Osteoblast (primary cell): ENCODE results near the gene SMIM7. TPM values are rescaled to one million over a fixed set of nuclear protein-coding genes. Genes with fewer than 3 reads are reported as not detected.

ENCODE experiments used
- DNase-seq: peaks from one replicate; pipeline ENCODE4 v3.0.0; 2011; ENCODE audit warnings: low spot score, mixed read lengths; ENCODE audit not compliant: insufficient read length; ENCODE audit errors: missing footprints
- H2AFZ ChIP-seq: 2 replicates; pipeline ENCODE4 v1.6.0; 2011; ENCODE audit warnings: mild to moderate bottlenecking, low read length
- H3K27ac ChIP-seq: 2 replicates; pipeline ENCODE4 v1.5.1; 2011; ENCODE audit warnings: mild to moderate bottlenecking, low read depth, low read length, moderate library complexity
- H3K27me3 ChIP-seq: 2 replicates; pipeline ENCODE4 v1.6.0; 2012; ENCODE audit warnings: mild to moderate bottlenecking, control low read depth, inconsistent platforms, low read length, moderate library complexity; ENCODE audit not compliant: insufficient read depth
- H3K36me3 ChIP-seq: 2 replicates; pipeline ENCODE4 v1.5.1; 2011; ENCODE audit warnings: mild to moderate bottlenecking, low read length, control low read depth, moderate library complexity; ENCODE audit not compliant: insufficient read depth
- H3K4me1 ChIP-seq: 2 replicates; pipeline ENCODE4 v1.5.1; 2011; ENCODE audit warnings: mild to moderate bottlenecking, low read length, control low read depth, moderate library complexity; ENCODE audit not compliant: insufficient read depth
- H3K4me2 ChIP-seq: 2 replicates; pipeline ENCODE4 v1.6.0; 2011; ENCODE audit warnings: mild to moderate bottlenecking, low read length; ENCODE audit not compliant: insufficient read depth
- H3K4me3 ChIP-seq: fragments of 200-600 bp; sonication (generic); 3 replicates; pipeline ENCODE4 v1.5.1; 2012; ENCODE audit warnings: mild to moderate bottlenecking, low read length, inconsistent platforms; ENCODE audit not compliant: insufficient read depth
- H3K79me2 ChIP-seq: 2 replicates; pipeline ENCODE4 v1.6.0; 2012; ENCODE audit warnings: mild to moderate bottlenecking, low read length, control low read depth, inconsistent platforms; ENCODE audit not compliant: insufficient read depth
- H3K9me3 ChIP-seq: 2 replicates; pipeline ENCODE4 v1.5.1; 2011; ENCODE audit warnings: low read depth, low read length, control low read depth
- H4K20me1 ChIP-seq: 2 replicates; pipeline ENCODE4 v1.6.0; 2012; ENCODE audit warnings: mild to moderate bottlenecking, low read length, control low read depth; ENCODE audit not compliant: insufficient read depth
- total RNA-seq: library from RNA; depleted of rRNA; stranded (reverse); fragments of >200 nt; gene quantifications from 2 replicates; pipeline ENCODE4 v1.2.3, GENCODE V29; 2012
- TF ChIP-seq, protein P1 (sequence below): IDR thresholded peaks from 2 replicates; pipeline ENCODE4 v1.5.1; 2011; ENCODE audit warnings: mild to moderate bottlenecking, low read depth, low read length, moderate library complexity; ENCODE audit errors: extremely low read depth

Gene SMIM7
- total RNA-seq, 1 donor, result 60.1 TPM

DNA sequence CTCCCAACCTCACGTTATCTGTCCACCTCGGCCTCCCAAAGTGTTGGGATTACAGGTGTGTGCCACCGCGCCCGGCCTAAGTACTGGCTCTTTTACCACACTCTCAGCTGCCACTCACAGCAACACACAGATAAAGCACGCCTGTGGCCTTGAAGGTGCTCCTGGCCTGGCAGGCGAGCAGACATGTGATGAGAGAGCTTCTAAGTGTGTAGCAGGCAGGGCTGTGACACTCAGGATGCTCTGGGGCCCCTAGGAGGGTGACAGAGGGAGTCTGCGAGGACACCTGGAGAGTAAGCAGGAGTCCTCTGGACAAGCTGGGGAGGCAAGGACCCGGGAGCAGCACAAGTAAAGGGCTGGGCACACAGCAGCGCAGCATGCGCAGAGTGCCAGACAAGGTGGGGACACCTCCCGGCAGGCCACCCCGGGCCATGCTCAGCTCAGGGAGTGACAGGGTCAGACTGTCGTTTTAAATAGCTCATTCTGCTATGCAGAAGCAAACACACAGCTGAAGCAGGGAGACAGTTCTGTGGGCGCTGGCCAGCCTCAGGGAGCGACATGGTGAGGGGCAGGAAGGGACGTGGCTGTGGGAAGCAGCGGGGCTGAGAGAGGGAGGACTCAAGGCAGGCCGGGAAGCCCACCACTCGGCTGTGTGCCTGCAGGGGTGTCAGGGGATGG is 58.4 kb downstream of the SMIM7 start:
- Histone ChIP-seq H3K79me2 (peaks cover 98% of the 10 kb centered on the region), H3K4me2 (no peak overlapping the region), H3K27me3 (no peaks in the 10 kb centered on the region), H3K4me1 (peaks cover 7% of the 10 kb centered on the region), H2AFZ (no peak overlapping the region), H3K36me3 (no peaks in the 10 kb centered on the region), H3K4me3 (no peak overlapping the region), H4K20me1 (peaks cover 92% of the 10 kb centered on the region), H3K27ac (no peak overlapping the region), H3K9me3 (no peaks in the 10 kb centered on the region)
- TF ChIP-seq, protein P1, sequence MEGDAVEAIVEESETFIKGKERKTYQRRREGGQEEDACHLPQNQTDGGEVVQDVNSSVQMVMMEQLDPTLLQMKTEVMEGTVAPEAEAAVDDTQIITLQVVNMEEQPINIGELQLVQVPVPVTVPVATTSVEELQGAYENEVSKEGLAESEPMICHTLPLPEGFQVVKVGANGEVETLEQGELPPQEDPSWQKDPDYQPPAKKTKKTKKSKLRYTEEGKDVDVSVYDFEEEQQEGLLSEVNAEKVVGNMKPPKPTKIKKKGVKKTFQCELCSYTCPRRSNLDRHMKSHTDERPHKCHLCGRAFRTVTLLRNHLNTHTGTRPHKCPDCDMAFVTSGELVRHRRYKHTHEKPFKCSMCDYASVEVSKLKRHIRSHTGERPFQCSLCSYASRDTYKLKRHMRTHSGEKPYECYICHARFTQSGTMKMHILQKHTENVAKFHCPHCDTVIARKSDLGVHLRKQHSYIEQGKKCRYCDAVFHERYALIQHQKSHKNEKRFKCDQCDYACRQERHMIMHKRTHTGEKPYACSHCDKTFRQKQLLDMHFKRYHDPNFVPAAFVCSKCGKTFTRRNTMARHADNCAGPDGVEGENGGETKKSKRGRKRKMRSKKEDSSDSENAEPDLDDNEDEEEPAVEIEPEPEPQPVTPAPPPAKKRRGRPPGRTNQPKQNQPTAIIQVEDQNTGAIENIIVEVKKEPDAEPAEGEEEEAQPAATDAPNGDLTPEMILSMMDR, result no peak
- DNase-seq, result peak; percentile 27

DNA sequence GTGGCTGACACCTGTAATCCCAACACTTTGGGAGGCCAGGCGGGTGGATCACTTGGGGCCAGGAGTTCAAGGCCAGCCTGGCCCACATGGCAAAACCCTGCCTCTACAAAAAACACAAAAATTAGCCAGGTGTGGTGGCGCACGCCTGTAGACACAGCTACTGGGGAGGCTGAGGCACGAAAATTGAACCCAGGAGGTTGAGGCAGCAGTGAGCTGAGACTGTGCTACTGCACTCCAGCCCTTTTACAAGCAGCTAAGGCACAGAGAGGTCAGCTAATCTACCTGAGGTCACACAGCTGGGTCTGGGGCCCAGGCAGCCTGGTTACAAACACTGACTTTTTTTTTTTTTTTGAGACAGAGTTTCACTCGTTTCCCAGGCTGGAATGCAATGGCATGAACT is 59.1 kb downstream of the SMIM7 start:
- no peak for DNase-seq
- peaks cover 100% of the 10 kb centered on the region for H3K79me2 ChIP-seq
- H3K36me3 ChIP-seq, result no peaks in the 10 kb centered on the region
- H3K4me1 ChIP-seq, result peaks cover 5% of the 10 kb centered on the region
- H3K27ac ChIP-seq, result no peak overlapping the region
- H2AFZ ChIP-seq, result no peak overlapping the region
- no peaks in the 10 kb centered on the region for H3K9me3 ChIP-seq
- H4K20me1 ChIP-seq, result peaks cover 96% of the 10 kb centered on the region
- H3K4me2 ChIP-seq, result no peak overlapping the region
- H3K27me3 ChIP-seq, result no peaks in the 10 kb centered on the region
- no peak overlapping the region for H3K4me3 ChIP-seq
- TF ChIP-seq, protein P1, result no peak

DNA sequence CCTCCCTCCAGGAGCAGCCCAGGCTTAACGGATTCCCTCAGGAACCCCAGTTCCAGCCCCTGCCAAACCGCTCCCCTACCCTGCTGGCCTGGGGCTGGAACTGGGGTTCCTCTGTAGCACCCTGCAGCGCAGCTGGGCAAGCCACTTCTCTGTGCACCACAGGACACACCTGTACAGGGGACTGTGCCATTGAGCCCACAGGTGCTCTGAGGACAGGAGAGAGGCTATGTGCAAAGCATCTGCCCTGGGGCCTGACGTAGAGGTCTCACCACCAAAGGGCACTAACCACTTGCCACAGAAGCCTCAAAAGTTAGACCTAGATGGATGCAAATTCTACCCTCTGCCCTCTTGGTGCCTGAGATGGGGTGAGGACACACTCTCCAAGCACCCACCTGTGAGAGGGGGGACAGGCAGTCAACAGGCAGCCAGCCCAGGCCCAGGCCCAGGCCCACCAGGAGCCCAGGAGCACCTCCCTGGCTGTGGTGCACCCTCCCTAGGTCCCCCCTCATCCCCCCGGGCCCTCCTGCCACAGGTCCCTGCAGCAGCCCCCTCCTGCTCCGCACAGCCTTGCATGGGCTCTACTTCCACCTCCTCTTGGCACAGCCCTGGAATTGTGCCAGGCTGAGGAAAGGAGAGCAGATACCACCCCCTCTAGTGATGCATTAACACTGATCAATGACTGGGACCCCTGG is 60.1 kb downstream of the SMIM7 start:
- Histone ChIP-seq H3K4me2 (no peak overlapping the region), H3K27me3 (no peaks in the 10 kb centered on the region), H3K27ac (no peak overlapping the region), H3K9me3 (no peaks in the 10 kb centered on the region), H4K20me1 (peaks cover 95% of the 10 kb centered on the region), H3K4me3 (no peak overlapping the region), H3K79me2 (peaks cover 100% of the 10 kb centered on the region), H3K4me1 (peaks cover 4% of the 10 kb centered on the region), H2AFZ (no peak overlapping the region), H3K36me3 (no peaks in the 10 kb centered on the region)
- TF ChIP-seq, protein P1, result no peak
- peak; percentile 47 for DNase-seq

DNA sequence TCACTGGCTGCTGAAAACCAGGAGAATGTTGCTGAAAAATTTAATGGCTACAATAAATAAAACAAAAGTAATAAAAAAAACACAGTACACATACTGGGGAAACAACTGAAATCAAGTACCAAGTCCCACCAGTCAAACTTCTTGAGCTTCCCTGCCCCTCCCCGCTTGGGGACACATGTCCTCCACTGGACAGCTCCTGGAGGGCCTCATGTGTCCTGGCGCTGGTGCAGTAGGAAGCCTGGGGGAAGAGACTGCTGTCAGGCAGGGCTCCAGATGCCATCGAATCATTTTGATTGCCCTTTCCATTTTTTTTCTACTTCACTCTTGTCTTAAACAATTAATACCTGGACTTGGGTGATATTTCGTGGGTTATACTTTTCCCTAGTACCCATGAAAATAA is 61.1 kb downstream of the SMIM7 start:
- Histone ChIP-seq H3K27me3 (no peaks in the 10 kb centered on the region), H3K36me3 (no peaks in the 10 kb centered on the region), H3K79me2 (peaks cover 100% of the 10 kb centered on the region), H4K20me1 (peaks cover 92% of the 10 kb centered on the region), H3K4me3 (no peak overlapping the region), H3K4me1 (peaks cover 4% of the 10 kb centered on the region), H3K4me2 (no peak overlapping the region), H3K9me3 (no peaks in the 10 kb centered on the region), H3K27ac (no peak overlapping the region), H2AFZ (no peak overlapping the region)
- DNase-seq, result peak; percentile 5
- TF ChIP-seq, protein P1, result no peak
